CD4-positive, alpha-beta T cell treated with Interleukin-2 at 100 ng/mL for 4 hours (primary cell): ENCODE data around the gene LMNTD2.

Source experiments
- DNase-seq: peaks from one replicate; pipeline ENCODE4 v3.0.0-alpha.2; 2020; ENCODE audit warnings: low spot score

Gene LMNTD2

GRCh38 chr11:568306-569157 is 8.0 kb upstream of the LMNTD2 start:
- DNase-seq, result peak; percentile 94

- no peak for DNase-seq
Observed at GRCh38 chr11:567629-568292, 7.2 kb upstream of the LMNTD2 start.

- no peak for DNase-seq
Observed at GRCh38 chr11:567011-567628, 6.6 kb upstream of the LMNTD2 start.

GRCh38 chr11:565921-566509 is 5.5 kb upstream of the LMNTD2 start:
- DNase-seq, result no peak

- no peak for DNase-seq
Observed at GRCh38 chr11:563812-564578, 3.5 kb upstream of the LMNTD2 start.

GRCh38 chr11:563066-563811 is 2.7 kb upstream of the LMNTD2 start:
- DNase-seq, result no peak

GRCh38 chr11:562046-562645 is 1.6 kb upstream of the LMNTD2 start:
- DNase-seq, result no peak

- DNase-seq, result no peak
Observed at GRCh38 chr11:561148-562003, 838 bp upstream of the LMNTD2 start.

- no peak for DNase-seq
Observed at GRCh38 chr11:559712-560304, 730 bp downstream of the LMNTD2 start.

- DNase-seq, result no peak
Observed at GRCh38 chr11:559020-559620, 1.4 kb downstream of the LMNTD2 start.

- no peak for DNase-seq
Observed at GRCh38 chr11:558503-558902, 2.0 kb downstream of the LMNTD2 start.

GRCh38 chr11:557328-558132 is 3.0 kb downstream of the LMNTD2 start:
- DNase-seq, result no peak

GRCh38 chr11:556662-557256 is 3.8 kb downstream of the LMNTD2 start:
- no peak for DNase-seq

- DNase-seq, result no peak
Observed at GRCh38 chr11:555780-556661, 4.5 kb downstream of the LMNTD2 start.

GRCh38 chr11:555227-555779 is 5.2 kb downstream of the LMNTD2 start:
- no peak for DNase-seq
